DND-41 (cell line): ENCODE data around the gene LYPLA2.
A peak's percentile ranks its signal among the peaks of the same experiment; 100 is the strongest.
"Not testable (repeated sequence)": the region's sequence is repeated elsewhere in the genome, so short reads cannot be mapped to it uniquely, and the experiment has no call there.

ENCODE experiments used
- ATAC-seq: fragments of 200-7000 bp; cut with Tn5 transposase; 3 replicates; pipeline ENCODE4 v1.9.1; 2021; ENCODE audit warnings: low read depth; ENCODE audit not compliant: insufficient read depth
- DNase-seq: peaks from one replicate; pipeline ENCODE4 v3.0.0-alpha.2; 2020
- H2AFZ ChIP-seq: 2 replicates; pipeline ENCODE4 v1.6.0; 2012; ENCODE audit warnings: low read depth, low read length
- H3K27ac ChIP-seq: 2 replicates; pipeline ENCODE4 v1.5.1; 2012; ENCODE audit warnings: low read length, inconsistent platforms
- H3K27me3 ChIP-seq: fragments of 200-600 bp; sonication (generic); 2 replicates; pipeline ENCODE4 v1.6.0; 2012; ENCODE audit warnings: low read length, mild to moderate bottlenecking, inconsistent platforms; ENCODE audit not compliant: insufficient read depth, poor library complexity
- H3K36me3 ChIP-seq: 2 replicates; pipeline ENCODE4 v1.5.1; 2012; ENCODE audit warnings: low read length, inconsistent platforms; ENCODE audit not compliant: insufficient read depth
- H3K4me1 ChIP-seq: 2 replicates; pipeline ENCODE4 v1.5.1; 2012; ENCODE audit warnings: mild to moderate bottlenecking, low read length; ENCODE audit not compliant: insufficient read depth
- H3K4me2 ChIP-seq: 2 replicates; pipeline ENCODE4 v1.6.0; 2012; ENCODE audit warnings: mild to moderate bottlenecking, moderate library complexity, low read length, inconsistent platforms; ENCODE audit not compliant: insufficient read depth
- H3K4me3 ChIP-seq, 2 experiments: fragments of 200-600 bp in 1 of 2; shearing (Covaris generic) in 1 of 2; 2 replicates each; pipeline ENCODE4 v1.5.1; 2012 to 2016; ENCODE audit warnings: inconsistent platforms in 2 of 2, low read length in 2 of 2, mild to moderate bottlenecking in 2 of 2, low read depth in 1 of 2, moderate library complexity in 1 of 2
- H3K79me2 ChIP-seq: 2 replicates; pipeline ENCODE4 v1.6.0; 2012; ENCODE audit warnings: low read length, inconsistent platforms; ENCODE audit not compliant: insufficient read depth
- H3K9ac ChIP-seq: 2 replicates; pipeline ENCODE4 v1.6.0; 2012; ENCODE audit warnings: low read depth, mild to moderate bottlenecking, inconsistent platforms, low read length, moderate library complexity
- H3K9me3 ChIP-seq: 2 replicates; pipeline ENCODE4 v1.5.1; 2012; ENCODE audit warnings: low read length, moderate library complexity, mild to moderate bottlenecking, inconsistent platforms; ENCODE audit not compliant: insufficient read depth, severe bottlenecking
- H4K20me1 ChIP-seq: 2 replicates; pipeline ENCODE4 v1.6.0; 2012; ENCODE audit warnings: low read length; ENCODE audit not compliant: insufficient read depth
- EZH2 ChIP-seq: IDR thresholded peaks from 3 replicates; pipeline ENCODE4 v1.6.1; 2012; ENCODE audit warnings: borderline replicate concordance, low read depth, mild to moderate bottlenecking, moderate library complexity, low read length, inconsistent platforms; ENCODE audit not compliant: severe bottlenecking
- TF ChIP-seq, protein P1 (sequence below): IDR thresholded peaks from 2 replicates; pipeline ENCODE4 v1.5.1; 2012; ENCODE audit warnings: borderline replicate concordance, low read length, moderate library complexity, mild to moderate bottlenecking; ENCODE audit not compliant: poor library complexity, severe bottlenecking; ENCODE audit errors: extremely low read depth

The LYPLA2 gene

DNA sequence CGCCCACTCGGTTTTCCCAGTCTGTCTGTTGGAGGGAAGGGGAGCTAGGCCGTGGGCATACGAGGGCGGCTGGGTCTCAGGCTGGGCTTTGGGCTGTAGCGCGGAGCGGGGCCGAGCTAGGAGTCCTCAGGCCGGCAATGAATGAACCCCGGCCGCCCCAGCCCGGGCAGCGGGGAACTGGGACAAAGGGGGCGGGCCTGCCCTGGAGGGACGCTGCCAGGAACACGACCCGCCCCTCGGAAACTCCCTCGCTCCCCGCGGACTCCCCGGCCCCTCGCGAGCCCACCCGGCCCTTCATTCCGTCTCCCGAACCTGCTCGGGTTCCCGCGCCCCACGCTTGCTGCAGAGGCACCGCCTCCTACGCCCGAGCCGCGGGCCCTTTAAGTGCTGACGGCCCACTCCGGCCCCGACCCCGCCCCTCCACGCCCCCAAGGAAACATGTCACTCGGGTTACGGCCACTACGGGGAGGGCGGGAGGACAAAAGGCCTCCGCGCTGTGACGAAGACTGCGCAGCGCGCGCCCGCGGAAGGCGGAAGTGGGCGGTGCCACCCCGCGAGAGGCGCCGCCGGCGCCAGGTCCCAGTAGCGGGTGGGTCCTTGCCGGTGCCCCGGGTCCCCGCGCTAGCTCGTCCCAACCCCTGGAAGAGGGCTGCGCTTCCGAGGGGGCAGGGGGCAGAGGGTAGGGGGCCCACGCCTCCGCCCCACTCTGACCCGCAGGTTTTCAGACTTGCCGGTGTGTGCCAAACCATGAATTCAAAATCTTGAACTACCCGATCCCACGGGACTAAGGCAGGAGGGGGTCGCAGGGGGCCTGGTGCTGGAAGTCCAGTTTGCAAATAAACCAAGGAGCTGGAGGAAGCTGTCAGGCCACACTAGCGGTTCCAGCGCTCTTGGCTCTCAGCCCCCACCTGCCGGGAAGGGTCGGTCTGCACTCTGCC lies 9.7 kb downstream of the LYPLA2 start, which contains the start of gene GALE:
Gene GALE (minus strand): TSS at position 355 of the 938 bp plus-strand sequence. CDS start 1,747 bp downstream, outside the sequence.
- ATAC-seq (peak; percentile 89), DNase-seq (peak; percentile 98)
- Histone ChIP-seq H3K27me3 (no peaks in the 10 kb centered on the region), H3K4me1 (peaks cover 28% of the 10 kb centered on the region), H3K9ac (peak within 1 kb of the TSS; percentile 88), H3K9me3 (no peaks in the 10 kb centered on the region), H3K27ac (peak within 1 kb of the TSS; percentile 82), H3K4me2 (peak within 1 kb of the TSS; percentile 89), H3K36me3 (peaks cover 28% of the 10 kb centered on the region), H2AFZ (peak within 1 kb of the TSS; percentile 93), H3K79me2 (peaks cover 9% of the 10 kb centered on the region), H3K4me3 (peak within 1 kb of the TSS; percentile 87 to 93), H4K20me1 (no peaks in the 10 kb centered on the region)
- TF ChIP-seq, protein P1, sequence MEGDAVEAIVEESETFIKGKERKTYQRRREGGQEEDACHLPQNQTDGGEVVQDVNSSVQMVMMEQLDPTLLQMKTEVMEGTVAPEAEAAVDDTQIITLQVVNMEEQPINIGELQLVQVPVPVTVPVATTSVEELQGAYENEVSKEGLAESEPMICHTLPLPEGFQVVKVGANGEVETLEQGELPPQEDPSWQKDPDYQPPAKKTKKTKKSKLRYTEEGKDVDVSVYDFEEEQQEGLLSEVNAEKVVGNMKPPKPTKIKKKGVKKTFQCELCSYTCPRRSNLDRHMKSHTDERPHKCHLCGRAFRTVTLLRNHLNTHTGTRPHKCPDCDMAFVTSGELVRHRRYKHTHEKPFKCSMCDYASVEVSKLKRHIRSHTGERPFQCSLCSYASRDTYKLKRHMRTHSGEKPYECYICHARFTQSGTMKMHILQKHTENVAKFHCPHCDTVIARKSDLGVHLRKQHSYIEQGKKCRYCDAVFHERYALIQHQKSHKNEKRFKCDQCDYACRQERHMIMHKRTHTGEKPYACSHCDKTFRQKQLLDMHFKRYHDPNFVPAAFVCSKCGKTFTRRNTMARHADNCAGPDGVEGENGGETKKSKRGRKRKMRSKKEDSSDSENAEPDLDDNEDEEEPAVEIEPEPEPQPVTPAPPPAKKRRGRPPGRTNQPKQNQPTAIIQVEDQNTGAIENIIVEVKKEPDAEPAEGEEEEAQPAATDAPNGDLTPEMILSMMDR, result no peak
- TF ChIP-seq EZH2, result no peak

DNA sequence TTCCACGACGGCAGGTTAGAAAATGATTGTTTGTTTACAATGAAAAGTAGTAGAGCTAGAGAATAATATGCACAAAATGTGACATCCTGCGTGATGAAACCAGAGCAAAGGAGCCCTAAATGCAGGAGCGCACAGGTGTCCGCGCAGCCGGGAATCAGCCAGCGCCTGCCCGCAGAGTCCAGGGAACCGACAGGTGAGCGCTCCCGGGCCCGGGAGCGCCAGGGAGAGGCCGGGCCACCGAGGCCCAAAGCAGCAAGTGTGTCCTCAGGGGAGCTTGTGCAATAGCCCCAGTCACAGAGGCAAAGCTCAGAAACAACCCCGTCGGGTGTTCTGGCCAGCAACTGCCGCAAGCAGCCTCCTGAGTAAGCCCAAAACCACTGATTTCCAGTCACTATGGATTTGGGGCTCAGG lies 10.4 kb downstream of the LYPLA2 start:
- no peak for DNase-seq
- no peak for TF ChIP-seq EZH2
- TF ChIP-seq, protein P1, result no peak
- H3K9ac ChIP-seq, result peak overlapping the region; percentile 88

DNA sequence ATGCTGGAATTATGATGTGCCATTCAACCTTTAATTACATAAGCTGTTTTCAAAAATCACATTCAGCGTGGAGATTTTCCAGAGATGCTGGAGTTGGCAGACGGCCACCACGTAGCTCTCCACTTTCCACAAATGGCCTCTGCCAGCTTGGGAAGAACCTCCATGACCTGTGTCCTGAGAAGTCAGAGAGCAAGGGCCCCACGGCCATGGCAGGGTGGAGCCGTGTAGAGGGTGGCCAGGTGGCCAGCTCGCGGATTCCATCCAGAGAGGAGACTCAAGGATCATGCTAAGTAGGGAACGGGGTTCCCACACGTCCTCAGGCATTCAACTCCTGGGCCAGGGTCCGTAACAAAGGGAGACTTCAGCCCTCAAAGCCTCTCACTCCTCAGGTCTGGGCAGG lies 10.9 kb downstream of the LYPLA2 start:
- Histone ChIP-seq H3K79me2 (peaks cover 9% of the 10 kb centered on the region), H3K36me3 (peaks cover 19% of the 10 kb centered on the region), H3K4me1 (peaks cover 28% of the 10 kb centered on the region), H3K27me3 (no peaks in the 10 kb centered on the region), H3K4me2 (peak overlapping the region; percentile 89), H4K20me1 (no peaks in the 10 kb centered on the region), H2AFZ (no peak overlapping the region), H3K27ac (no peak overlapping the region), H3K4me3 (peak overlapping the region in 1 of 2 experiments; percentile 93; a peak in 2 of 4 replicates), H3K9ac (peak overlapping the region; percentile 88; the same call in 1 of the 2 replicates), H3K9me3 (no peaks in the 10 kb centered on the region)
- ATAC-seq (no peak), DNase-seq (no peak)
- TF ChIP-seq, protein P1, result no peak
- no peak for TF ChIP-seq EZH2

More for the DNA sequence above, 10.4 kb downstream of the LYPLA2 start:
- Histone ChIP-seq H4K20me1 (no peaks in the 10 kb centered on the region), H3K79me2 (peaks cover 9% of the 10 kb centered on the region), H3K36me3 (peaks cover 23% of the 10 kb centered on the region), H3K4me2 (peak overlapping the region; percentile 89), H3K4me3 (peak overlapping the region; percentile 87 to 93), H3K27ac (peak overlapping the region; percentile 82), H2AFZ (peak overlapping the region; percentile 93), H3K4me1 (peaks cover 28% of the 10 kb centered on the region), H3K9me3 (no peaks in the 10 kb centered on the region), H3K27me3 (no peaks in the 10 kb centered on the region)
- ATAC-seq, result no peak

GRCh38 chr1:23802809-23803342 lies 11.9 kb downstream of the LYPLA2 start:
- not testable (repeated sequence) for H2AFZ ChIP-seq, H3K4me3 ChIP-seq, DNase-seq, H3K27me3 ChIP-seq, H3K79me2 ChIP-seq, ATAC-seq, H3K4me2 ChIP-seq, H4K20me1 ChIP-seq, H3K27ac ChIP-seq, H3K9me3 ChIP-seq, H3K9ac ChIP-seq
- peaks cover 21% of the 10 kb centered on the region for H3K36me3 ChIP-seq
- peaks cover 28% of the 10 kb centered on the region for H3K4me1 ChIP-seq
